ENCODE results near the gene CS. TPM values are rescaled to one million over a fixed set of nuclear protein-coding genes. Genes with fewer than 3 reads are reported as not detected.
"Not testable (repeated sequence)": the region's sequence is repeated elsewhere in the genome, so short reads cannot be mapped to it uniquely, and the experiment has no call there.

Gene CS
- total RNA-seq, 1 donor from 2014 or later, result 91.1 TPM

DNA sequence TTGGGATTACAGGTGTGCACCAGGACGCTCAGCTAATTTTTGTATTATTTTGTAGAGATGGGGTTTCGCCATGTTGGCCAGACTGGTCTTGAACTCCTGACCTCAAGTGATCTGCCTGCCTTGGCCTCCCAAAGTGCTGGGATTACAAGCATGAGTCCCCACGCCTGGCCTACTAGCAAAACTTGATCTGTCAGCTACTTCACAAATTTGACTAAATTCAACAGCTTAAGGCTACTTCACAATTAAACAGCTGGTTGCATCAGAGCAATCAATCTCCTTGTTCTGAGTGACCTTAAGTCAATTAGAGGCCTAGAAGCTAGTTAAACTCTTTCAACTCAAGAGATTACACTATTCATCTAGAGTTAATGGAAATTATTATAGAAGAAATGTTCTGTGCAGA is 21.2 kb downstream of the CS start:
- no peak overlapping the region for H3K4me3 ChIP-seq
- no peak overlapping the region for H3K4me3 Mint-ChIP-seq
- peaks cover 7% of the 10 kb centered on the region for H3F3A ChIP-seq (ENCODE audit: low read depth)
- H3K9ac ChIP-seq, result no peak overlapping the region
- TF ChIP-seq EZH2 (IDR thresholded peaks at IDR 0.05), result no peak
- H3K27me3 Mint-ChIP-seq (ENCODE audit: insufficient read depth, low read depth), result peaks cover 2% of the 10 kb centered on the region
- no peaks in the 10 kb centered on the region for H3K9me3 ChIP-seq (ENCODE audit: low read depth)
- H4K20me1 ChIP-seq (ENCODE audit: low read depth), result no peaks in the 10 kb centered on the region
- H3K4me1 Mint-ChIP-seq, result no peaks in the 10 kb centered on the region
- H3K4me1 ChIP-seq, result no peaks in the 10 kb centered on the region
- H3K27ac ChIP-seq, result no peak overlapping the region
- H3K9me3 Mint-ChIP-seq, result no peaks in the 10 kb centered on the region
- H3K36me3 Mint-ChIP-seq, result peaks cover 38% of the 10 kb centered on the region
- H2AFZ ChIP-seq (replicated peaks), result no peak overlapping the region
- H3K36me3 ChIP-seq, result peaks cover 5% of the 10 kb centered on the region
- no peak overlapping the region for H3K27ac Mint-ChIP-seq
- H3K4me2 ChIP-seq, result no peak overlapping the region
- no peaks in the 10 kb centered on the region for H3K27me3 ChIP-seq
- H3K79me2 ChIP-seq (ENCODE audit: low read depth), result no peaks in the 10 kb centered on the region
- no peak for DNase-seq (ENCODE audit: low spot score)

DNA sequence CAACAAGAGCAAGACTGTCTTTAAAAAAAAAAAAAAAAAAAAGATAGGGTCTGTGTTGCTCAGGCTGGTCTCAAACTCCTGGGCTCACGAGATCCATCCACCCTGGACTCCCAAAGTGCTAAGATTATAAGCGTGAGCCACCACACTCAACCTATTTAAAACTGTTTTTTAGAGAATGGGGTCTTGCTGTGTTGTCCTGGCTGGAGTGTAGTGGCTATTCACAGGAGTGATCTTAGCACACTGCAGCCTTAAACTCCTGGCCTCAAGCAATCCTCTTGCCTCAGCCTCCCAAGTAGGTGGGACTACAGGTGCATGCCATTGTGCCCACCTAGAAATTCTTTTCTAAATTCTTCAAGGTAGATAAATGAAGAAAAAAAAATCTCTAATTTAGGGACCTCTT is 25.8 kb downstream of the CS start:
- Histone ChIP-seq H3K27me3 (no peaks in the 10 kb centered on the region), H3K27ac (no peak overlapping the region), H2AFZ (replicated peaks) (no peak overlapping the region), H3K9me3 (ENCODE audit: low read depth) (no peaks in the 10 kb centered on the region), H3K36me3 (no peaks in the 10 kb centered on the region), H3K4me2 (no peak overlapping the region), H3K79me2 (ENCODE audit: low read depth) (no peaks in the 10 kb centered on the region), H3K4me3 (no peak overlapping the region), H3F3A (ENCODE audit: low read depth) (peaks cover 24% of the 10 kb centered on the region), H3K4me1 (no peaks in the 10 kb centered on the region), H4K20me1 (ENCODE audit: low read depth) (no peaks in the 10 kb centered on the region), H3K9ac (no peak overlapping the region)
- H3K9me3 Mint-ChIP-seq, result no peaks in the 10 kb centered on the region
- H3K27me3 Mint-ChIP-seq (ENCODE audit: insufficient read depth, low read depth), result no peaks in the 10 kb centered on the region
- TF ChIP-seq EZH2 (IDR thresholded peaks at IDR 0.05) (no peak), EZH2phosphoT487 (IDR thresholded peaks at IDR 0.05) (no peak)
- TF ChIP-seq, protein P1, sequence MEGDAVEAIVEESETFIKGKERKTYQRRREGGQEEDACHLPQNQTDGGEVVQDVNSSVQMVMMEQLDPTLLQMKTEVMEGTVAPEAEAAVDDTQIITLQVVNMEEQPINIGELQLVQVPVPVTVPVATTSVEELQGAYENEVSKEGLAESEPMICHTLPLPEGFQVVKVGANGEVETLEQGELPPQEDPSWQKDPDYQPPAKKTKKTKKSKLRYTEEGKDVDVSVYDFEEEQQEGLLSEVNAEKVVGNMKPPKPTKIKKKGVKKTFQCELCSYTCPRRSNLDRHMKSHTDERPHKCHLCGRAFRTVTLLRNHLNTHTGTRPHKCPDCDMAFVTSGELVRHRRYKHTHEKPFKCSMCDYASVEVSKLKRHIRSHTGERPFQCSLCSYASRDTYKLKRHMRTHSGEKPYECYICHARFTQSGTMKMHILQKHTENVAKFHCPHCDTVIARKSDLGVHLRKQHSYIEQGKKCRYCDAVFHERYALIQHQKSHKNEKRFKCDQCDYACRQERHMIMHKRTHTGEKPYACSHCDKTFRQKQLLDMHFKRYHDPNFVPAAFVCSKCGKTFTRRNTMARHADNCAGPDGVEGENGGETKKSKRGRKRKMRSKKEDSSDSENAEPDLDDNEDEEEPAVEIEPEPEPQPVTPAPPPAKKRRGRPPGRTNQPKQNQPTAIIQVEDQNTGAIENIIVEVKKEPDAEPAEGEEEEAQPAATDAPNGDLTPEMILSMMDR (IDR thresholded peaks at IDR 0.05), result no peak
- peaks cover 48% of the 10 kb centered on the region for H3K36me3 Mint-ChIP-seq
- peaks cover 4% of the 10 kb centered on the region for H3K4me1 Mint-ChIP-seq
- H3K4me3 Mint-ChIP-seq, result no peak overlapping the region
- no peak for DNase-seq (ENCODE audit: low spot score)
- H3K27ac Mint-ChIP-seq, result no peak overlapping the region

DNA sequence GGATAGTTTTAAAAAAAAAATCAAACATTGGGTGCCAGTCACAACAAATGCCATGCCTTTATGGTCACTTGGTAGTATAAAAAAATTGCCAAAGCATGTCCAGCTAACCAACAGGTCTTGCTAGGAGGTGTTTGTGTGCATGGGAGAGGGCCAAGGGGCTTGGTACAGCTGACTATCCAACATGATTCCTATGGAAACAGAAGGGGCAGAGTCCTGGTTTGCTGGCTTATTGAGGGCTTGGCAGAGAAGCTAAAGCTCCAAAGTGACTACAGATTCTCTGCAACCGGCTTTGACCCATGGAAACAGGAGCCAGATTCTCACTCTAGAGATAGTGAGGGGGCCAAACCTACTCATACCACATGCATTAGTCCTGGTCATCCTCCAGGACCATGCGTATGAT is 27.7 kb downstream of the CS start:
- not testable (repeated sequence) for H2AFZ ChIP-seq (replicated peaks); H3K27ac Mint-ChIP-seq; H3K9ac ChIP-seq; H3K27ac ChIP-seq; H3K36me3 ChIP-seq; H3K9me3 Mint-ChIP-seq; H3K4me1 ChIP-seq; H3K4me3 ChIP-seq; H4K20me1 ChIP-seq (ENCODE audit: low read depth); H3K4me3 Mint-ChIP-seq; H3K9me3 ChIP-seq (ENCODE audit: low read depth); DNase-seq (ENCODE audit: low spot score); H3K79me2 ChIP-seq (ENCODE audit: low read depth); H3K27me3 Mint-ChIP-seq (ENCODE audit: insufficient read depth, low read depth); H3K27me3 ChIP-seq; H3K4me2 ChIP-seq
- H3K4me1 Mint-ChIP-seq, result peaks cover 10% of the 10 kb centered on the region
- peaks cover 38% of the 10 kb centered on the region for H3F3A ChIP-seq (ENCODE audit: low read depth)
- H3K36me3 Mint-ChIP-seq, result peaks cover 48% of the 10 kb centered on the region

DNA sequence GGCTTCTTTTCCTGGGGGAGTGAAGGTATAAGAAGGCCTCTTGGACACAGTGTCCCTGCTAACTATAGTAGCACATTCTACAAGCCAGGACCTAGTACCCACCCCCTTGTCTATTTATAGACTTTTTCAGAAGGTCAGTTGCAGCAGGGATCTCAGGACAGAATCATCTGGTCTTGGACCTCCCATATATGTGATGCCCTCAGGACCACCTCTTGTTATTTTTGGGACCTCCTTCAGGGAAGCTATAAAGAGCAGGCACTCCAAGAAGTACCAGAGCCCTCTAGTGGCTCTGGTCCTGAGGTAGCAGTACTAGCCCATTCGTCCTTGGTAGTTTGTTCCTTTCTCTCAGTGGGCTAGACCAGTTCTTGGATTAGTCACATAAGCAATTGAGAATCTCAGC is 29.1 kb downstream of the CS start:
- Mint-ChIP-seq H3K27ac (no peak overlapping the region), H3K4me1 (peaks cover 17% of the 10 kb centered on the region), H3K4me3 (no peak overlapping the region), H3K27me3 (ENCODE audit: insufficient read depth, low read depth) (no peaks in the 10 kb centered on the region), H3K9me3 (no peaks in the 10 kb centered on the region), H3K36me3 (peaks cover 45% of the 10 kb centered on the region)
- H3K9me3 ChIP-seq (ENCODE audit: low read depth), result no peaks in the 10 kb centered on the region
- no peaks in the 10 kb centered on the region for H4K20me1 ChIP-seq (ENCODE audit: low read depth)
- H3K4me2 ChIP-seq, result no peak overlapping the region
- peaks cover 51% of the 10 kb centered on the region for H3F3A ChIP-seq (ENCODE audit: low read depth)
- no peaks in the 10 kb centered on the region for H3K27me3 ChIP-seq
- H3K36me3 ChIP-seq, result no peaks in the 10 kb centered on the region
- no peak overlapping the region for H3K4me3 ChIP-seq
- H2AFZ ChIP-seq (replicated peaks), result no peak overlapping the region
- no peaks in the 10 kb centered on the region for H3K79me2 ChIP-seq (ENCODE audit: low read depth)
- DNase-seq (ENCODE audit: low spot score), result peak; percentile 52
- H3K27ac ChIP-seq, result peak overlapping the region; percentile 49
- H3K9ac ChIP-seq, result no peak overlapping the region
- no peaks in the 10 kb centered on the region for H3K4me1 ChIP-seq
- TF ChIP-seq, protein P1 (IDR thresholded peaks at IDR 0.05), result peak; percentile 57
- TF ChIP-seq EZH2phosphoT487 (IDR thresholded peaks at IDR 0.05), result no peak

All from neural progenitor cell (in vitro differentiated cells).